Dermis blood vessel endothelial cell (primary cell): ENCODE results near the gene UNC79. TPM values are rescaled to one million over a fixed set of nuclear protein-coding genes. Genes with fewer than 3 reads are reported as not detected.

Experiments
- DNase-seq: peaks from one replicate; pipeline ENCODE4 v3.0.0; 2010
- total RNA-seq: library from RNA; depleted of rRNA; stranded (reverse); fragments of >200 nt; gene quantifications from 2 replicates; pipeline ENCODE4 v1.2.3, GENCODE V29; 2014

UNC79 gene
- total RNA-seq, 1 donor from 2014 or later: not detected

GRCh38 chr14:93712079-93712837 lies 281.5 kb downstream of the UNC79 start:
- no peak for DNase-seq

DNA sequence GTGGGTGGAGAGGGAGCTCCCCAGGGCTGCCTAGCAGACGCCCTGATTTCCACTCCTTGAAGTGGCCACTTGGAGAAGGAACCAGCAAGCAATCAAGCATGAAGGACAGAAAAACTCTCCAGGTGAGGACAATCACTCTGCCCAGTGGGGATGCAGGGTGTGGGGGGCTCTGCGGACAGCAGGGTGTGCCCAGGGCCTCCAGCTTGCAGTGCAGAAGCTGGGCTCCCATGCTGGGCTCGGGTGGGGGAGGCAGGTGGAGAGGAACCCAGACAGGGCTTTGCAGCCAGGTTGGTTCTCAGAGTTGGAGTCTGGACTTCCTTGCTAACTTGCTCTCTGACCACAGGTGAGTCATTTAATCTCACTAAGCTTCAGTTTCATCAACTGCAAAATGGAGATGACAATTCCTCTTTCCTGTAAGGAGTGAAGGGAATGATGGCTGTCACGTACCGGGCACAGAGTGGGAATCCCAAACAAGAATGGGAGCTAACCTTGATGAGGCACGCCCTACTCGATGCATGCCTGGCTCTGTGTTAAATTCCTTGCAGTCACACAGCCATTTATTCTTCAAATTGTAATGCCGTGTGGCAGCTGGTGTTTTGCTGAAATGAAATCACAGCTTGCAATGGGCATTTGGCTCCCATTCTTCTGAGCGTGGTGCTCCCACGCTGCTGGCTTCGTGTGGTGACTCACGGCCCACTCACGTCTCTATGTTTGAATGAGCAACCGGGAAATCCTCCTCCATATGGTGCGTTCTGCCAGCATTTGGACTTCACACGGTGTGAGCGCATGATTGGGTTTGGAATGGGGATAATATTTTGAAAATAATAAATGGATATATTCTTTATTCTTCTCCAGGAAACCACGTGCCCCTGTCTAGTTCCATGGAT lies 282.3 kb downstream of the UNC79 start:
- DNase-seq: no peak

DNA sequence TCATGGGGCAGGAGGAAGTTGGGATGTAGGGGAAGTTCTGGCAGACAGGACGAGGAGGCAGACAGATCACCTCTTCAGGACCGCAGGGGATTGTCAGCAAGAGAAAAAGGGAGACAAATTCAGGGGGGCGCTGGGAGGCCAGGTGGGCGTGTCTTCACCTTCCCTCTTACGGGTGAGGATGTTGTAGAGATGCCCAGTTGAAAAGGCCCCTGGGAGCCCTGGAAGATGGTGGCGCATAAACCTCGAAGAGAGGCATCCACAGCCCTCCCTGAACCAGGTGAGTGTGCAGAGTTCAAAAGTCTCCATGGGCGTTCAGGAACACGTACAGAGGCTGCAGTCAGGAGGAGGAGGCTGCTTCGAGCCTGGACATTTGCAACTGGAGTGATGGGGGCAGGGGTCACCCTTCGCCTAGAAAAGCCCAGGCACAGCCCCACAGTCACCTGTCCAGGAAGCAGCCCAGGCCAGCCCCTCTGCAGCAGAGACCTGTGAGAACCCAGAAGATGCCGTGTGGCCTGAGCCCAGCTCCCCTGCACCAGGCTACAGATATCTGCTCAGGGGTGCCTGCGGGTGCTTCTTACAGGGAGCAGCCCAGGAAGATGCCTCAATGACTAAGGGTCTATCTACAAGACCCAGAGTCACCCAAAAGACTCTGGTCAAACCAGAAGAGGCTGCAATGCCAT lies 283.1 kb downstream of the UNC79 start:
- DNase-seq: no peak

- no peak for DNase-seq
Measured at GRCh38 chr14:93714605-93715004, 283.9 kb downstream of the UNC79 start.

GRCh38 chr14:93715279-93715927 lies 284.7 kb downstream of the UNC79 start:
- DNase-seq: no peak

DNA sequence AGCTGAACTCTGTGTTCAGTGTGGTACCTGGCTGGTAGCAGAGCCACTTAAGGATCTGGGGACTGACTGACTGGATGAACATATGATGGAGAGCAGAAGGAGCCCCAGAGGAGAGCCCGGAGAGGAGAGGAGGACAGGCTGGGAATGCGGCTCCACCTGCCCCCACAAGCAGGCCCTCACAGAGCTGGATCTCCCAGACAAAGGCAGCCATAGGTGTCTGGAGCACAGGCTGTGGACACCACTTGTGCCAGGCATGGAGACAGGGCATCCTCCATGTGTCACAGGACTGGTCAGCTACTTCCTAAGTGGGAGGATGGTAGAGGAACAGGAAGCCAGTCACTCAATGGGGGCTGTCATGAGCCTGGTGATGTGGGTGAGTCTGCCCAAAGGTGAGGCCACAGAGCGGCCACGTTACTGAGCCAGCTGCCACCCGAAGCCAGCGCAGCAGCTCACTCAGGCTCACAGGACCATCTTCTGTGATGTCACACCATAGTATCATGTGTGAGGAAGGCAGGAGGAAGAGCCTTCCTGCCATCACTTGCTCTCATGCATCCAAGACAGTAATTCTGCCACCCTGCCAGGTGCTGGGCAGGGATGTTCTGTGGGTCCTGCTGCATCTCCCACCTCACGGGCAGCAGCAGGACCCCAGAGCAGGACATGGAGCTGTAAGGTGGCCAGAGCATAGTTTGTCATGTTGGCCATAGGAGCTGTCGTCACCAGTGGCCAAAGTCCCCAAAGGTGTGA lies 285.4 kb downstream of the UNC79 start:
- no peak for DNase-seq

GRCh38 chr14:93716746-93717667 lies 286.3 kb downstream of the UNC79 start:
- no peak for DNase-seq

DNA sequence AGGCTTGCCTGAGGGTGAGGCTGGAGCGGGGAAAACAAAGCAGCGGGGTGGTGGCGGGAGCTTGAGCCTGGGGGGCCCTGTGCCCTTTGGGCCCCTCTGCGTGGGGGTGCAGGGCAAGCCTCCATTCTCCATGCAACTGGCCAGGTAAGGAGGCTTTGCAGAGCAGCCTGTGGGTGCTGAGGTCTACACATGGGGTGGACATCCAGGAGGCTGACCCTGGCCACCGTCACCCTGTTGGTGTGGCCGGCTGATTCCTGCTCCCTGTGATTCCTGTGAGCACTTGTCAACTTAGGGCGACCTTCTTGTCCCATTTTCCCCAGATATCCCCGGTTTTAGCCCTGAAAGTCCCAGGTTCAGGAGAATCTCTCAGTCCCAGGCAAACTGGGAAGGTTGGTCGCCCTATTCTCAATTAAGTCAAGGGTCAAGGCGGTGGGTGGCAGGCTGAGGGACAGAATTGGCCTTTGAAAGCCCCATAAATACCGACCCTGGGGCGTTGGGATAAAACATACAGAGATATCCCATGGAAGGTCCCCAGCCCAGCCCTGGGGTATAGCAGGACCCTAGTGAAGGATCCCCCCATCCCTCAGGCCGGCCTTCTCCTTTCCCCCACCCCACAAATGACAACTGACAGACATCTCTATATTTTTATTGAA lies 287.1 kb downstream of the UNC79 start:
- DNase-seq: no peak

DNA sequence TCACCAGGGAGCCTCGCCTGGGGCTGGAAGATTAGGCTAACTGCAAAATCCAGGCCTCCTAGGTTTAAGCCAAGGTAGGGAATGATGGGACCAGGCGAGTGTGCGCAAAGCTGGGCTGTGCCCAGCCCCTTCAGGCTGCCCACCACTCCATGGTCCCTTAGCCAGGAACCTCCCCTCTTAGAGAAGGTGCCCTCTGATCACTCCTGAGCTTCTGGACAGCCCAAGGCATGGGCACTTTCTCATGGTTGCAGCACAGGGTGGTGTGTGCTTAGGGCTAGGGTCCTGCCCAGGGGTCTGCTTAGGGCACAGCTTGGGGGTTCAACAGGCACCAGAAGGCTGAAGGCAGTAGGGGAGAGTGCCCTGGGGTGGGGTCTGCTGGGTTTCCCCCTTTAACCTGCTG lies 288.5 kb downstream of the UNC79 start:
- DNase-seq: no peak

GRCh38 chr14:93720076-93720815 lies 289.5 kb downstream of the UNC79 start:
- DNase-seq: no peak

GRCh38 chr14:93720981-93721483 lies 290.3 kb downstream of the UNC79 start:
- DNase-seq: no peak

DNA sequence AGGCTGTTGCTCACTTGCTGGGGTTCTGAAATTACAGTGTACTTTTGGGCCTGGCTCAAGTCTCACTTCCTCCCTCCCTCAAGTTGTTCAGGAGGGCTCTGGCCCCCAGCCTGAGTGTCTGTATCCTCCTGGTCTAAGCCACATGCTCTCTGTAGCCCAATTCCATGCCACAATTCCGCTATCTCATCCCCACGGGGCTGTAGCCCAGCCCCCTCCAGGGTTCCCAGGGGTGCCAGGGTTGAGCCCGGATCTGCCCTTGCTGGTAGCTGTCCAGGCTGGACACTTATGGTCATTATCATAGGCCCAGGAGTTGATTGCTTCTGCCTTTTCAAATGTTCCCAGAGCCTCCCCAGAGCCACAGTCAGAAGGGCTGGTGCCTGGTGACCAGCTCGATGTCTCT lies 292.3 kb downstream of the UNC79 start:
- no peak for DNase-seq

GRCh38 chr14:93725002-93725582 lies 294.4 kb downstream of the UNC79 start:
- no peak for DNase-seq

DNA sequence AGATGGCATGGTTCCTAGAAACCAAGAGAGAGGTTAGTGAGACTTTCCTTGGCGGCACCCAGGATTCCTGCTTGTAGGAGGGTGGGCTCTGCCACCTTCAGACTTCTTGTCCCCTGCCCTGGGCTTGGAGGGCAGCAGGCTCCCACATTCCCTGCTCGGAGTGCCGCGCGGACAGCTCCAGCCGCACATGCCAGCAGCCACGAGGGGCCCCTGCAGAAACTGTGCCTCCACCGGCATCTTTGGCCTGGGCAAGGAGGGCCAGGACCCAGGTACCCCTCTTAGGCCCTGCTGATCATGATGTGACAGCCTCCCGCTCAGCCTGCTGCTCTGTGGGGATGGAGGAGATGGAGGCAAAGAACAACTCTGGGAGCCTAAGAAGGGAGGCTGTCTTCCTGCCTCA lies 295.3 kb downstream of the UNC79 start:
- DNase-seq: no peak

DNA sequence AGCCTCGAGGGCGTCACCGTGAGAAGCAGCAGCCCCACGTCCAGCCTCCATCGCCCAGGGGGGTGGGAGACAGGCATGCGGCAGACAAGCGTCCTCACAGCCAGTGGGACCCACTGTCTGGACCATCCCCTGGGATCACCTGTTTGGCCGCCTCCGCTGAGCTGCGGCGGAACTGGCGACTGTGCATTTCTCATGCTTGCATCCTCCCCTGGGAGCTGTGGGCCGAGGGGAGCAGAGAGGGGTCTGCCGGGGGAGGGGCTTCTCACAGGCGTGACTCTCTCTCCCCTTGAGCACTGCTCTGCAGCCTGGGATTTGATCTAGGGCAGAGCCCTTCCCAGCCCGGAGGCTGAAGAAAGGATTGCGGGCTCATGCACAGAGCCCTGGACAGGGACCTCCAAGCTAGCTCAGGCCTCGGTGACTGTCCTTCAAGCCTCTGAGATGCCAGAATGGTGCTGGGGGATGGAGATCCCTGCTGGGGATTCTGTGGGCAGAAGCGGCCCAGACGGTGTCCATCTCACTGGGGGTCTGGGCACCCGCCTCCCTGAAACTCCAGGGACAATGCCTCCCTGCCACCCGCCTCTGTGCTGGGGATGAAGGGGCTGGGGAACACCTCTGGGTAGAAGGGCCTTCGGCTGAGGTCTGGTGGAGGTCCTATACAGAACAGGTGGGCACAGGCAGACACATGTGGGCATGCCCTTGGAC lies 296.5 kb downstream of the UNC79 start:
- DNase-seq: no peak

- no peak for DNase-seq
Measured at GRCh38 chr14:93727917-93728650, 297.3 kb downstream of the UNC79 start.

DNA sequence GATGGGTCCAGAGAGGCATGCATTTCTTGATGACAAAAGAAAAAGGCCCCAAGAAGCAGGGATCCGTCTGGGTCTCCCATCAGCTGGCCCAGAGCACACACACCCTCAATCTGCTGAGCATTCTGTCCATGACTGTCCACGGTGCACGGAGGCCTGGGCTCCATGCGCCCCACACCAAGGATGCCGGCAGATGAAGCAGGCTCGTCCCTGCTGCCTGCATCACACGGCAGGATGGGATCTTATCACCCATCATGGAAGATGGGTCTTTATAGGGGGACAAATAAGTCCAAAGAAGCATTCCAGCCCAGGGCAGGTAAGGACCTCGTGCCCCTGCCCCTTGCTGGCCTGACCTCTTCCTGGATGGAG lies 297.9 kb downstream of the UNC79 start:
- no peak for DNase-seq

DNA sequence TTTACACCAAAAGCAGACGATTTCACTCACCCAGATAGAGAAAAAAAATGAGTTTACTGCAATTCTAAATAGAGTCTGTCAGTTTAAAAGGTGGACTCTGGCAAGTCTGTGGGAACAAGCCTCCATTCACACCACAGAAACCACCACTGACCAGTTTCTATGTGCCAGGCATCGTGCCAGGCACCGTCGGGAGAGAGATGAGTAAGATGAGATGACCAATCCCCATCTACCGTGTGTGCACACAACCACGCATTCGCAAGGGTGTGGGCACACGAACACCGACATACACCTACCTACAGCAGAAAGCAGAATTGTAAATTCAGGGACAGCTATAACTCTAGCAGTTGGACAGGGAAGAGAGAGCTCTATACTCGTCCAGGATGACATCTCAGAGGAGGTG lies 299.3 kb downstream of the UNC79 start:
- no peak for DNase-seq
